Measurements from ENCODE around the gene GPANK1.

Gene GPANK1

DNA sequence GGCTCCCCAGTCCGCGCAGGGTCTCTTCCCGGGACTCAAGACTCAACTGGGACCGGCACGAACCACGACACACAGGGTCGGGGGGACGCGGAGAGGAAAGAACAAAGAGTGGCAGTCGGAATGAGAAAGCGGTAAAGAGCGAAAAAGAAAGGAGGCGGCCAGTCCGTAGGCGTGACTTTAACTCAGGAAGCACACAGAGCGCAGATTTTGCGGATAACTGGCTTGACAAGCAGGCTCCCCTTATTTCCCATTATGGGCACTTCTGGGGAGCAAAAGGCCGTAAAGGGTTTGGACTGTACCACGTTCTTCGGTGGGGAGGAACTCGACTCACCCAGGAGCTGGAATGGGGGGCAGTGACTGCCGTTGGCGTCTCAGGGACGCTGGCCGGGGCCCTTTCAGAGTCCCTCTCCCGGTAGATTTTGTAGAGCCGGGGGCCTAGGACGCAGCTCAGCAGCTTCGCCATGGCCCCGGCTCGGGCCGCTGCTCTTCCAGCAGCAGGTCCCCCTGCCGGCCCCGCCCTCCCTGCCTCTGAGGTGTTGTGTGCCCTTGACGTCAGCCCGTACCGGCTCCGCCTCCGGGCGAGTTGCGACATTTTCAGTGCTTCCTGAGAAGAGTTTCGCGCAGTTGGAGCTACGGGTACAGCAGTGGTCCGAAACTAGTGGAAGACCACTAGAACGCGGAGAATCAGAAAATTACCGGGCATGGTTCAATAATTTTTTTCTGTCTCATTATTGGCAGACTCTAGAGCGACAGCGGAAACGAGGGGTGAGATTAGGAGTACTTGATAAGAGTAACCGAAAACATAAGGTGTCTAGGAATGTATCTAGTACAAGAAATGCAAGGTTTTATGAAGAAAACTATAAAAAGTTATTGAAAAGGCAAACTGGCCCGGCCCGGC lies 38.3 kb upstream of the GPANK1 start, which contains the start of gene ABHD16A (continued):
- TF ChIP-seq, protein P1, sequence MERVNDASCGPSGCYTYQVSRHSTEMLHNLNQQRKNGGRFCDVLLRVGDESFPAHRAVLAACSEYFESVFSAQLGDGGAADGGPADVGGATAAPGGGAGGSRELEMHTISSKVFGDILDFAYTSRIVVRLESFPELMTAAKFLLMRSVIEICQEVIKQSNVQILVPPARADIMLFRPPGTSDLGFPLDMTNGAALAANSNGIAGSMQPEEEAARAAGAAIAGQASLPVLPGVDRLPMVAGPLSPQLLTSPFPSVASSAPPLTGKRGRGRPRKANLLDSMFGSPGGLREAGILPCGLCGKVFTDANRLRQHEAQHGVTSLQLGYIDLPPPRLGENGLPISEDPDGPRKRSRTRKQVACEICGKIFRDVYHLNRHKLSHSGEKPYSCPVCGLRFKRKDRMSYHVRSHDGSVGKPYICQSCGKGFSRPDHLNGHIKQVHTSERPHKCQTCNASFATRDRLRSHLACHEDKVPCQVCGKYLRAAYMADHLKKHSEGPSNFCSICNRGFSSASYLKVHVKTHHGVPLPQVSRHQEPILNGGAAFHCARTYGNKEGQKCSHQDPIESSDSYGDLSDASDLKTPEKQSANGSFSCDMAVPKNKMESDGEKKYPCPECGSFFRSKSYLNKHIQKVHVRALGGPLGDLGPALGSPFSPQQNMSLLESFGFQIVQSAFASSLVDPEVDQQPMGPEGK (tag by site-specific recombination; IDR thresholded peaks at IDR 0.05) = peak; percentile 87
- peak; percentile 43; the same call in 1 of the 2 replicates for TF ChIP-seq WT1 (tag by site-specific recombination; IDR thresholded peaks at IDR 0.05)
- TF ChIP-seq ZNF792 (tag by site-specific recombination; IDR thresholded peaks at IDR 0.05) = no peak
- TF ChIP-seq ZNF664 (tag by site-specific recombination; IDR thresholded peaks at IDR 0.05) = no peak
- TF ChIP-seq ZNF16 (tag by site-specific recombination; IDR thresholded peaks at IDR 0.05; ENCODE audit: low read depth) = no peak
- TF ChIP-seq ZNF157 (tag by site-specific recombination; IDR thresholded peaks at IDR 0.05) = no peak
- TF ChIP-seq ZNF624 (tag by site-specific recombination; IDR thresholded peaks at IDR 0.05) = no peak
- peak; percentile 70 for TF ChIP-seq SP3 (tag by site-specific recombination; IDR thresholded peaks at IDR 0.05)
- peak; percentile 70; the same call in 1 of the 2 replicates for TF ChIP-seq ZNF561 (tag by site-specific recombination; IDR thresholded peaks at IDR 0.05; ENCODE audit: borderline replicate concordance)
- TF ChIP-seq FEZF1 (tag by site-specific recombination; IDR thresholded peaks at IDR 0.05) = no peak
- TF ChIP-seq ATF2 (tag by site-specific recombination; IDR thresholded peaks at IDR 0.05; ENCODE audit: low read depth) = peak; percentile 83
- TF ChIP-seq SP7 (tag by site-specific recombination; IDR thresholded peaks at IDR 0.05) = peak; percentile 75
- TF ChIP-seq ZSCAN16 (tag by site-specific recombination; IDR thresholded peaks at IDR 0.05) = no peak
- no peak for TF ChIP-seq ZNF311 (tag by site-specific recombination; IDR thresholded peaks at IDR 0.05; ENCODE audit: borderline replicate concordance)
- TF ChIP-seq KLF16 (tag by site-specific recombination; IDR thresholded peaks at IDR 0.05) = peak; percentile 58; the same call in 1 of the 2 replicates
- no peak for TF ChIP-seq ZNF19 (tag by site-specific recombination; IDR thresholded peaks at IDR 0.05; ENCODE audit: low read depth)
- TF ChIP-seq HIC1 (tag by site-specific recombination; IDR thresholded peaks at IDR 0.05) = no peak
- no peak for TF ChIP-seq BCL11A (tag by site-specific recombination; IDR thresholded peaks at IDR 0.05; ENCODE audit: low read depth)
- no peak; the same call in 1 of the 2 replicates for TF ChIP-seq ZNF2 (tag by site-specific recombination; IDR thresholded peaks at IDR 0.05)
- TF ChIP-seq HOXA7 (CRISPR knock-in tag; IDR thresholded peaks at IDR 0.05; ENCODE audit: borderline replicate concordance) = no peak
- TF ChIP-seq, protein P2, sequence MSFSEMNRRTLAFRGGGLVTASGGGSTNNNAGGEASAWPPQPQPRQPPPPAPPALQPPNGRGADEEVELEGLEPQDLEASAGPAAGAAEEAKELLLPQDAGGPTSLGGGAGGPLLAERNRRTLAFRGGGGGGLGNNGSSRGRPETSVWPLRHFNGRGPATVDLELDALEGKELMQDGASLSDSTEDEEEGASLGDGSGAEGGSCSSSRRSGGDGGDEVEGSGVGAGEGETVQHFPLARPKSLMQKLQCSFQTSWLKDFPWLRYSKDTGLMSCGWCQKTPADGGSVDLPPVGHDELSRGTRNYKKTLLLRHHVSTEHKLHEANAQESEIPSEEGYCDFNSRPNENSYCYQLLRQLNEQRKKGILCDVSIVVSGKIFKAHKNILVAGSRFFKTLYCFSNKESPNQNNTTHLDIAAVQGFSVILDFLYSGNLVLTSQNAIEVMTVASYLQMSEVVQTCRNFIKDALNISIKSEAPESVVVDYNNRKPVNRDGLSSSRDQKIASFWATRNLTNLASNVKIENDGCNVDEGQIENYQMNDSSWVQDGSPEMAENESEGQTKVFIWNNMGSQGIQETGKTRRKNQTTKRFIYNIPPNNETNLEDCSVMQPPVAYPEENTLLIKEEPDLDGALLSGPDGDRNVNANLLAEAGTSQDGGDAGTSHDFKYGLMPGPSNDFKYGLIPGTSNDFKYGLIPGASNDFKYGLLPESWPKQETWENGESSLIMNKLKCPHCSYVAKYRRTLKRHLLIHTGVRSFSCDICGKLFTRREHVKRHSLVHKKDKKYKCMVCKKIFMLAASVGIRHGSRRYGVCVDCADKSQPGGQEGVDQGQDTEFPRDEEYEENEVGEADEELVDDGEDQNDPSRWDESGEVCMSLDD (tag by site-specific recombination; IDR thresholded peaks at IDR 0.05) = 0 out of 2 replicates have a peak, but pooled peaks have one; percentile 39
- no peak for TF ChIP-seq ZNF548 (tag by site-specific recombination; IDR thresholded peaks at IDR 0.05)
- TF ChIP-seq ZNF596 (tag by site-specific recombination; IDR thresholded peaks at IDR 0.05) = peak; percentile 30; the same call in 1 of the 2 replicates
- 0 out of 2 replicates have a peak, but pooled peaks have one; percentile 67 for TF ChIP-seq ZFP37 (tag by site-specific recombination; IDR thresholded peaks at IDR 0.05)
- TF ChIP-seq ZNF692 (tag by site-specific recombination; IDR thresholded peaks at IDR 0.05) = no peak
- TF ChIP-seq ZBTB21 (tag by site-specific recombination; IDR thresholded peaks at IDR 0.05) = peak; percentile 95
- TF ChIP-seq KLF8 (tag by site-specific recombination; IDR thresholded peaks at IDR 0.05) = peak; percentile 76; the same call in 1 of the 2 replicates
- TF ChIP-seq ZNF335 (tag by site-specific recombination; conservative IDR thresholded peaks at IDR 0.05) = peak; percentile 88
- peak; percentile 55; the same call in 1 of the 2 replicates for TF ChIP-seq EGR2 (tag by site-specific recombination; IDR thresholded peaks at IDR 0.05; ENCODE audit: low read depth)
- peak; percentile 36 for TF ChIP-seq OSR2 (tag by site-specific recombination; IDR thresholded peaks at IDR 0.05)

All from HEK293 (cell line).